Smooth muscle cell of the brain vasculature (primary cell): Measurements from ENCODE around the gene SMAD6.

ENCODE experiments used
- DNase-seq: peaks from one replicate; pipeline ENCODE4 v3.0.0-alpha.2; 2012; ENCODE audit warnings: low read depth, low spot score

Gene SMAD6

GRCh38 chr15:66702035-66702786 is at the start of gene SMAD6:
Gene SMAD6, plus strand, starts transcription at chr15:66702236. Its CDS starts 1,023 bp downstream, at chr15:66703259.
- peak; percentile 97 for DNase-seq

GRCh38 chr15:66652806-66653205 is 49.2 kb upstream of the SMAD6 start:
- DNase-seq: no peak

DNA sequence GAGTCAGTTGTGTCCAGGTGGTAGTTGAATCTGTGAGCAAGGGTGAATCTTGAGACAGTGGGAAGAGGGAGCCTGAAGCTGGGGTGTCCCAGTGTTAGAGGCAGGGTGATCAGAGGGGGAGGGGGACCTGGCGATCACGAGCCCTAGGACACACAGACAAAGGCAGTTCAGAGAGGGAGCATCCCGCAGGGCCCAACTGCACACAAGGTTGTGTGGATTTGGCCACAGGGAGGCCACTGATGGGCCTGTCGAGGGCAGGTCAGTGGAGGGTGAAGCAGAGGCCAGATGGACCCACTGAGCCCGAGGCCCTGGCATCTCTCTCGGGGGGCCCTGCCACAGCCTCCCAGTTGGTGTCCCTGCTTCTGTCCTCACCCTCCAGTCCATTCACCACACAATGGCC is 48.6 kb upstream of the SMAD6 start:
- DNase-seq: no peak

DNA sequence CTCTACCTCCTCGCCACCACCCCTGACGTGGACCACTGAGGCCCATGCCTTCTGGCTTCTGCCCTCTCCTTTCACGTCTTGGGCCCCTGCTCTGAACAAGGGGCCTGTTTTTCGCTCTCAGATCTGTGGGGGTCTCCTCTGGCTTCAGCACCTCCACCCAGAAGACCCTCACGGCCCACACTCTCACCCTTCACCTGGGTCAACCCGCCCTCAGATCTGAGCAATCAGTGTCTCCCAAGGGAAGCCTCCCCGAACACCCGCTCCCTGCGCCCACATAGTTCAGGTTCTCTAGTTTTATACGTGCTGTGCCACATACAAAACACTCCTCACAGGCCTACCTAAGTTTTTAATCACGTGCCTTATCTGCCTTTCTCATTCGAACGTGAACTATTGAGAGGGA is 48.2 kb upstream of the SMAD6 start:
- DNase-seq: no peak

DNA sequence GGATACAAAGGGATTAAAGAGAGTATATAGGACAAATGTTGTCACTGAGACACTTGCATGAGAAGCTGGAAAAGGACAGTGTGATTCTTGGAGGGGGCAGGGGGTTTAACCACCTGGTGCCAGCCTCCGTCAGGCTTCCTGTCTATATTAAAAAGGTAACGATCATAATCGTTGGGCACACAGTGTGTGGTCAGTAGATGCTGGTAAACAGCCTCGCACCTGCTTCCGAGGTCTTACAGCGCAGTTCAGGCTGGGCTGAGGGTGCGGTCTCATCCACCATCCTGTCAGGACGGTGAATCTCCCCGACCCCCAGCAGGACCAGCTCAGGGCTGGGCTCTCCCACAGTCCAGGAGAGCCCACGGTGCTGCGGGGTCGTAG is 47.7 kb upstream of the SMAD6 start:
- no peak for DNase-seq

GRCh38 chr15:66654739-66655375 is 47.2 kb upstream of the SMAD6 start:
- no peak for DNase-seq

GRCh38 chr15:66655511-66655910 is 46.5 kb upstream of the SMAD6 start:
- no peak for DNase-seq

DNA sequence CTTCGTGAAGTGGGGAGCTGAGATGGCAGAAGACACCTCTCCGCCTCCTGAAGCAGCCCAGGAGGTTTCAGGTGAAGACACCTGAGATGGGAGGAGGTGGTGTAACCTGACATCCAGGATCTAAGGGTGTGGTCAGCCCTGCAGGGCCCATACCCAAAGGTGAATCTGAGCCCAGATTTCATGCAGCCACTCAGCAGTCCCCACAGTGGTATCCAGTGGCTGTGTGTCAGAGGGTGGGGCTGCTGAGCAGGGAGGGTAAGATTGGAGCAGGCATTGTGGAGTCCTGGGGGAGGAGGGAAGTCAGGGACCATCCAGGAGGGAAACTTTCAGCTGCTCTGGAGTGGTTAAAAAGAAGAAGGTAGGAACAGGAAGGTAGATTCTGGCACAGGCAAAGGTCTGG is 46.0 kb upstream of the SMAD6 start:
- DNase-seq: no peak

DNA sequence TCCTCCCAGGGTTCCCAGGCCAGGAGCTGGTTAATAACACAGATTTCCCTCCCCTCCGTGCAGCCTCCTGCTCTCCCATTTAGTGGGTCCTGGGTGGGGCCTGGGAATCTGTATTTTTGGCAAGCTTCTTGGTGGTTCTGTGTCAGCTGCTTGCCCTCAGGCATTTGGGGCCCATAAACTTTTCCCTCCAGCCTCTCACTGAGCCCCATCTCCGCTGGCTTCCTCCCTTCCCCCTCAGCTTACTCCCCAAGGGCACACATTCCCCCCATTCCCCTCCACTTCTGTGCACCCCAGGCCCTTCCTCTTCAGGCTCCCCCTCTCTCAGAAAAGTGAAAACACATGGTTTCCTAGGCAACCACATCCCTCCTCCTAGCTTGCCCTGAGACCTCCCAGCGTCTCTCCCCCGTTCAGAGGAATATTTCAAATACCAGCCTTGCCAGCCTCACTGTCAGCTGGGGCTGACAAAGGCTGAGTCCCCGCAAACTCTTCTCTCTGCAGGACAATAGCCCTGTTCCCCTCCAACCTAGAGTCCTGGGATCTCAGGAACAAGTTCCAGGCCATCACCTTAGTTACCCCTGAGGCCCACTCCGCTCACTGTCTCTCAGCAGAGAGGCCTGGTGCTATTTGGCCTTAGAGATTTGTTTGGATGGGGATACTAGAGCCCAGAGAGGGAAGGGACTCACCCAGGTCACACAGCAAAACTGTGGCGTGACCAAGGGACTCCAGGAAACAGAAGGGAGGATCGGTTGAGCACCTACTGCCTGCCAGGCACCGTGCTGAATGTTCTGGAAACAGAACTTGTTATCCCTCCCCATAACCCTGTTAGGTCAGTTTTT is 44.6 kb upstream of the SMAD6 start:
- DNase-seq: no peak

DNA sequence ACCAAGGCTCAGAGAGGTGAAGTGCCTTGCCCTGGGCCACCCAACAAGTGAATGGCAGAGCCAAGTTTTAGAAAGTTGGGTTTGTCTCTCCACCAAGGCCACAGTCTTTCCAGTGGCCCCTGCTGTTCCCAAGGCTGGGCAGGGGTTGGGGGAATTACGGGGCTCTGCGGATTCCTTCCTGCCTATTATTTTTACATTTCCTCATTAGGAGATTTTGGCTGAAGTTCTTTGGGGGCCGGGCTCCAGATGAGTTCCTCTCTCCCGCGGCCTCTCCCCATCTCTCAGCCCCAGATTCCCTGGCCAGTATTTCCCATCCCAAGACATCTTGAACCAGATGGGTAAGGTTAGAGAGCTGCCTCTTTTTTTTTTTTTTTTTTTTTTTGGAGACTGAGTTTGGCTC is 44.0 kb upstream of the SMAD6 start:
- no peak for DNase-seq

DNA sequence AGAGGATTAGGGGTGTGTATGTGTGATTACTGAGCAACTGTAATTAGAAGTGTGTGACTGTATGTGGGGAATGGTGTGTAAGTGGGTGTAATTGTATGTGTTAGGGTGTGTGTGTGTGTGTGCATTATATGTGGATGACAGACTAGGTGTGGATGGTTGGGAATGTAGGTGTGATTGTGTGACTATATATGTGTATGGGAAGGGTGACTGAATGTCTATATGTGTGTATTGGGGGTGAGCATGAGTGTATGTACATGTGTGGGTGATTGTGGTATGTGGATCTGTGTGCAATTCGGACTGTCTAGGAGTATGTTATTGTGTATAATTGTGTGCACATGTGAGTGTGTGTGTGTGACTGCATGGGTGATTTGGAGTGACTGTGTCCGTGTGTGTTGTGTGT is 43.2 kb upstream of the SMAD6 start:
- DNase-seq: no peak

- no peak for DNase-seq
Measured at GRCh38 chr15:66659384-66659783, 42.7 kb upstream of the SMAD6 start.

- DNase-seq: no peak
Measured at GRCh38 chr15:66661432-66662096, 40.5 kb upstream of the SMAD6 start.

DNA sequence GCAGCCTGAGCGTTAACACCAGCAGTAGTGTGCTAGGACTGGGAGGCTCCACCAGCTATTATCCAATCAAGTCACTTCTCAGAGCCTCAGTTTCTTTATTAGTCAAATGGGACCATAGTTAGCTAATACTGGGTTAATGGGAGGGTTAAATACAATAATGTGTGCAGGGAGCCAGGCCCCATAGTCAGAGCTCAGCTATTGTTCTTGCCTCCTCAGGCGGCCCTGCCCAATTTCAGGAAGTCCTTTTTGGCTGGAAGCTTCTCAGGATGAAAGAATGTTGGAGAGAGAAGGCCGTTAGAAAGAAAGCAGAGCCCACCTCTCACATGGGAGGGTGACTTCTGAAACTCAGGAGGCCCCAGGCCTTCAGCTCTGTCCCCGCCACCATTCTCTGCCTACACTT is 39.5 kb upstream of the SMAD6 start:
- DNase-seq: no peak

DNA sequence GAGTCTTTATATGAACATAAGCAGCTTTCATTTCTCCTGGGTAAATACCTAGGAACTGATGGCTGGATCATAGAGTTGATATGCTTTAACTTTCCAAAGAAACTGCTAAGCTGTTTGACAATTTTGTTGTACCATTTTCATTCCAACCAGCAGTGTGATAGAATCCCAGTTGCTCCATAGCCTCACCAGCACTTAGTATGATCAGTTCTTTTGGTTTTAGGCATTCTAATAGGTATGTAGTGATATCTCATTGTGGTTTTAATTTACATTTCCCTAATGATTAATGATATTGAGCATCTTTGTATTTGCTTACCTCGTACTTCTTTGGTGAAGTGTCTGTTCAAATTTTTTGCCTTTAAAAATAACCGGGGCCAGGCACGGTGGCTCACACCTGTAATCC is 38.4 kb upstream of the SMAD6 start:
- no peak for DNase-seq

- no peak for DNase-seq
Measured at GRCh38 chr15:66670175-66670574, 31.9 kb upstream of the SMAD6 start.

GRCh38 chr15:66670762-66671580 is 31.1 kb upstream of the SMAD6 start:
- no peak for DNase-seq

DNA sequence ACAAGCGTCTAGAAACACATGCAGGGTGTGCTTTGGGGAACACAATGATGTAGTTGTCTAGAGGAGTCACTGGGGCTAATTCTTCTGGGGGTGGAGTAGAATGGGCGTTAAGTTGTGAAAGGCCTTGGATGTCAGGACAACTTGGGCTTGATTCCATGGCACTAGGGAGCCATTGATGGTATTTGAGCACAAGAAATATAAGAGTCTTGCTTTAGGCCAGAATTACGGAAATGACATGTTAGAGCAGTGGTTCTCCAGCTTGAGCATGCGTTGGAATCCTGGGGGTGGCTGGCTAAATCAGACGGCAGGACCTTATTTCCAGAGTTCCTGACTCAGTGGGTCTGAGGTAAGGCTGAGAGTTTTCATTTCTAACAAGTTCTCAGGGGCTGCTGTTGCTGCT is 29.2 kb upstream of the SMAD6 start:
- DNase-seq: no peak

DNA sequence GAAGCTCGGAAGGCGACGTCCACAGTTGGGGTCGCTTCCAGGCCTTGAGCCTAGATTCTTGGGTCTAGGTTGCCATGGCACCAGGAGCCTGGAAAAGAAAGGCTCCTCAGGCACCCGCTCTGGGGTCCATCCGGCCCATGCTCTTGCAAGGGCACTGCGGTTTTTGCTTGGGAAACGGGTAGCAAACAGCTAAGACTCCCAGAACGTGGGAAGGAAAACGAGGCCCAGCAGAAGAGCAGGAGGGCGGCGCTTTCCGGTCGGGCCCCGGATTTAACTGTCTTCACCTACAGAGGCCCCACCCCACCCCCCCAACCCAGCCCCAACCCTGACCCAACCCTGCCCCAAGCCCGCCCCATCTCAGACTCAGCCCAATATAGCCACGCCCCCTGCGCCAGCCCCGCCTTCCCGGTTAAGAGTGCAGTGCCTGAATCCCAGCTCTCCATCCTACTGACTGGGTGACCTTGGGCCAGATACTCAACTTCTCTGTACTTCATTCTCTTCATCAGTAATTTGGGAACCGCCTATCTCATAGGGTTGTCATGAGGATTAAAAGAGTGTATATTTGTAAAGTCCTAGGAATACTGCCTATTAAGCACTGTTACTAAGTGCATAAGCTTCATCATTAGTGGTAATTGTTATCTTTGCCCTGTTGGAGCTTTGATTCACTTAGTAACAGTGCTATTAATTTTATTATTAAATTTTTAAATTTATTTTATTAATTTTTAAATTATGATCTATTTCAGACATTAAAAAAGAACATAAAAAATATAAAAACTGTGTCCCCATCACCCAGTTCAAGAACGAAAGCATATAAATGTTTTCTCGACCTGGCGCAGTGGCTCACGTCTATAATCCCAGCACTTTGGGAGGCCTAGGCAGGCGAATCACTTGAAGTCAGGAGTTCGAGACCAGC is 28.4 kb upstream of the SMAD6 start:
- no peak for DNase-seq

- DNase-seq: no peak
Measured at GRCh38 chr15:66674756-66675155, 27.3 kb upstream of the SMAD6 start.
